GM12878 (cell line): Measurements from ENCODE around the gene CORO2B. TPM values are rescaled to one million over a fixed set of nuclear protein-coding genes. Genes with fewer than 3 reads are reported as not detected.

Experiments used
- ATAC-seq: fragments of 200-7000 bp; cut with Tn5 transposase; 3 replicates; pipeline ENCODE4 v1.9.1; 2020; ENCODE audit warnings: mild to moderate bottlenecking, moderate library complexity
- BruUV-seq: library from RNA; stranded (reverse); fragments of 400-500 nt; replicated peaks from 2 replicates; lab custom pipeline; 2021; lab: Mats Ljungman, UMichigan
- CTCF ChIA-PET: fragments of 300-600 bp; sonication (Branson Sonifier 250); formaldehyde crosslinking; extraction: SDS; loops from one replicate; lab custom pipeline; 2021; ENCODE audit warnings: inconsistent platforms; lab: Yijun Ruan, JAX
- POLR2A ChIA-PET: fragments of 350-600 bp; formaldehyde crosslinking; extraction: SDS; loops from one replicate; lab custom pipeline; 2021; ENCODE audit warnings: inconsistent platforms; lab: Charles Lee
- RAD21 ChIA-PET: fragments of 300-600 bp; sonication (Branson Sonifier 250); formaldehyde crosslinking; loops from one replicate; lab custom pipeline; 2023; ENCODE audit warnings: antibody characterized with exemption; ENCODE audit not compliant: unreplicated experiment; lab: Charles Lee
- SMC1A ChIA-PET: fragments of 300-600 bp; sonication (Branson Sonifier 250); formaldehyde crosslinking; loops from one replicate; lab custom pipeline; 2023; ENCODE audit not compliant: unreplicated experiment, uncharacterized antibody; lab: Charles Lee
- DNase-seq: peaks from one replicate; pipeline ENCODE4 v3.0.0-alpha.2; 2011; ENCODE audit warnings: low read depth, low spot score
- FAIRE-seq: peaks from 3 replicates; lab custom pipeline; 2011; peaks lifted over from hg19 to GRCh38; lab: Jason Lieb, UNC
- H2AFZ ChIP-seq: 2 replicates; pipeline ENCODE4 v1.6.0; 2011; ENCODE audit warnings: low read depth, low read length, control low read depth; ENCODE audit not compliant: control insufficient read depth
- H3K27ac ChIP-seq: 2 replicates; pipeline ENCODE4 v1.5.1; 2011; ENCODE audit warnings: control low read depth; ENCODE audit not compliant: control insufficient read depth, insufficient read depth
- H3K27me3 ChIP-seq, 2 experiments: replicated peaks in 1 of 2; 2 replicates each; pipeline versions ENCODE4 v1.6.0 to v1.6.1; 2011; ENCODE audit warnings: low read length in 1 of 2; ENCODE audit not compliant: control insufficient read depth in 2 of 2, insufficient read depth in 2 of 2
- H3K36me3 ChIP-seq, 2 experiments: 2 replicates each; pipeline ENCODE4 v1.5.1; 2011; ENCODE audit warnings: low read length in 1 of 2; ENCODE audit not compliant: control insufficient read depth in 2 of 2, insufficient read depth in 2 of 2
- H3K4me1 ChIP-seq: 2 replicates; pipeline ENCODE4 v1.6.1; 2011; ENCODE audit warnings: mild to moderate bottlenecking, low read length, moderate library complexity, mixed read lengths; ENCODE audit not compliant: control insufficient read depth, insufficient read depth
- H3K4me2 ChIP-seq: 2 replicates; pipeline ENCODE4 v1.6.0; 2011; ENCODE audit warnings: control low read depth; ENCODE audit not compliant: control insufficient read depth, insufficient read depth
- H3K4me3 ChIP-seq: fragments of 200-600 bp; sonication (generic); 2 replicates; pipeline ENCODE4 v1.5.1; 2016
- H3K79me2 ChIP-seq: 2 replicates; pipeline ENCODE4 v1.6.0; 2011; ENCODE audit warnings: low read length; ENCODE audit not compliant: control insufficient read depth, insufficient read depth
- H3K9ac ChIP-seq: 2 replicates; pipeline ENCODE4 v1.8.0; 2011; ENCODE audit warnings: low read length, control low read depth, mixed read lengths; ENCODE audit not compliant: control insufficient read depth, insufficient read depth
- H3K9me3 ChIP-seq: replicated peaks from 3 replicates; pipeline ENCODE4 v1.5.1; 2011; ENCODE audit warnings: mild to moderate bottlenecking, low read length; ENCODE audit not compliant: control insufficient read depth, insufficient read depth
- H4K20me1 ChIP-seq: 2 replicates; pipeline ENCODE4 v1.6.0; 2011; ENCODE audit not compliant: control insufficient read depth, insufficient read depth
- ATF3 ChIP-seq: IDR thresholded peaks from 2 replicates; pipeline ENCODE4 v1.6.1; 2011; ENCODE audit warnings: low read depth, mild to moderate bottlenecking, low read length, moderate library complexity, borderline replicate concordance; ENCODE audit errors: extremely low read depth
- BCL11A ChIP-seq: IDR thresholded peaks from 2 replicates; pipeline ENCODE4 v1.6.1; 2011; ENCODE audit warnings: low read depth, low read length
- BRCA1 ChIP-seq: IDR thresholded peaks from 2 replicates; pipeline ENCODE4 v1.6.1; 2011; ENCODE audit warnings: low read depth, low read length, improper control_type of control experiment
- CREB1 ChIP-seq: IDR thresholded peaks from 2 replicates; pipeline ENCODE4 v1.6.1; 2012; ENCODE audit warnings: low read depth, mild to moderate bottlenecking, inconsistent platforms
- E2F4 ChIP-seq: IDR thresholded peaks from 2 replicates; pipeline ENCODE4 v1.6.1; 2012; ENCODE audit warnings: low read depth, low read length, improper control_type of control experiment
- HDAC2 ChIP-seq: fragments of 200-600 bp; sonication (generic); IDR thresholded peaks from 2 replicates; pipeline ENCODE4 v1.6.1; 2017
- IRF3 ChIP-seq: fragments of 450-650 bp; IDR thresholded peaks from 2 replicates; pipeline ENCODE4 v1.6.1; 2014; ENCODE audit warnings: mild to moderate bottlenecking
- POLR2AphosphoS2 ChIP-seq: IDR thresholded peaks from 2 replicates; pipeline ENCODE4 v1.6.1; 2011; ENCODE audit warnings: low read depth, mild to moderate bottlenecking, low read length, improper control_type of control experiment, moderate library complexity
- PRDM15 ChIP-seq: fragments of 450-650 bp; formaldehyde crosslinking; IDR thresholded peaks from 2 replicates; pipeline ENCODE4 v1.4.0; 2020; ENCODE audit warnings: mild to moderate bottlenecking, moderate library complexity
- RAD21 ChIP-seq: IDR thresholded peaks from 2 replicates; pipeline ENCODE4 v1.6.1; 2011; ENCODE audit warnings: mild to moderate bottlenecking, low read depth, low read length, moderate library complexity; ENCODE audit not compliant: insufficient read depth
- RAD51 ChIP-seq: fragments of 450-650 bp; IDR thresholded peaks from 2 replicates; pipeline ENCODE4 v1.6.1; 2016; ENCODE audit warnings: moderate library complexity, mild to moderate bottlenecking, inconsistent platforms
- RBBP5 ChIP-seq: fragments of 200-600 bp; sonication (generic); conservative IDR thresholded peaks from 2 replicates; pipeline ENCODE4 v1.6.1; 2016
- RELA ChIP-seq: fragments of 450-650 bp; IDR thresholded peaks from 2 replicates; pipeline ENCODE4 v1.8.0; 2014; ENCODE audit warnings: borderline replicate concordance; ENCODE audit not compliant: partially characterized antibody
- USF1 ChIP-seq: IDR thresholded peaks from 2 replicates; pipeline ENCODE4 v1.6.1; 2011; ENCODE audit warnings: borderline replicate concordance, low read depth, mild to moderate bottlenecking, moderate library complexity, mixed read lengths, low read length; ENCODE audit not compliant: insufficient read depth; ENCODE audit errors: extremely low read length
- WGBS: methylation state at CpG from one replicate; pipeline ENCODE4 v1.1.6; 2016; ENCODE audit warnings: low lambda C conversion rate; ENCODE audit not compliant: insufficient replicate concordance, insufficient coverage; ENCODE audit errors: missing lambda C conversion rate; 5-methylcytosine and 5-hydroxymethylcytosine counted together
- in situ Hi-C: fragments of 300-500 bp; cut with MboI; formaldehyde crosslinking; loops from 9 replicates; pipeline ENCODE4 v1.14.3; 2018; ENCODE audit warnings: mixed read lengths
- intact Hi-C: fragments of 100-400 bp; cut with micrococcal nuclease; formaldehyde crosslinking; loops from one replicate; pipeline ENCODE4 v1.14.2; 2022; ENCODE audit not compliant: unreplicated experiment
- polyA plus RNA-seq, 11 experiments: library from polyadenylated mRNA; depleted of rRNA in 4 of 11; unstranded in 6 of 11; stranded (reverse) in 5 of 11; fragments of >200 nt; fragmentation: Nextera tagmentation in 4 of 11; fragmentation: Illumina TruSeq in 1 of 11; extraction: Ambion mirVana in 4 of 11; extraction: Trizol in 1 of 11; gene quantifications; 1 replicate in 1 of 11; 2 replicates in 10 of 11; pipeline versions ENCODE4 v1.2.1 to v1.2.3, GENCODE V29; 2011 to 2016; ENCODE audit warnings: inconsistent platforms in 2 of 11, missing spikeins in 2 of 11, low read depth in 1 of 11
- total RNA-seq, 4 experiments: library from RNA; depleted of rRNA in 3 of 4; stranded (reverse); fragments of >200 nt in 3 of 4; fragmentation: Illumina TruSeq in 1 of 4; extraction: Trizol in 1 of 4; gene quantifications; 2 replicates each; pipeline versions ENCODE4 v1.2.1 to v1.2.3, GENCODE V29; 2013 to 2021

CORO2B gene
- total and polyA plus RNA-seq, 10 of the 15 experiments (the other 5 are each of a cell fraction or from before 2014, with no cell fraction given) = 0.05 to 0.73 (median 0.13) TPM; not detected in 4

GRCh38 chr15:68654786-68655560 lies 76.2 kb downstream of the CORO2B start:
- Histone ChIP-seq H3K4me3 (no peak overlapping the region), H3K4me2 (no peak overlapping the region), H3K36me3 (no peaks in the 10 kb centered on the region), H3K79me2 (no peaks in the 10 kb centered on the region), H2AFZ (no peak overlapping the region), H3K4me1 (no peaks in the 10 kb centered on the region), H3K27ac (no peak overlapping the region), H3K27me3 (peaks cover 3% of the 10 kb centered on the region in 2 experiments), H3K9me3 (no peaks in the 10 kb centered on the region), H4K20me1 (no peaks in the 10 kb centered on the region), H3K9ac (no peak overlapping the region)
- ATAC-seq (no peak), FAIRE-seq (no peak), DNase-seq (no peak)
- WGBS = 7% methylated on average over 8 of the region's 8 CpGs
- no peak for TF ChIP-seq BRCA1
- TF ChIP-seq BCL11A = no peak
- no peak for TF ChIP-seq HDAC2
- no peak for TF ChIP-seq RBBP5
- TF ChIP-seq RAD21 = no peak
- TF ChIP-seq IRF3 = no peak
- TF ChIP-seq CREB1 = no peak
- TF ChIP-seq POLR2AphosphoS2 = no peak
- no peak for TF ChIP-seq USF1
- TF ChIP-seq PRDM15 (CRISPR knock-in tag) = no peak
- no peak for TF ChIP-seq ATF3
- TF ChIP-seq E2F4 = no peak
- TF ChIP-seq RELA = no peak
- no peak for TF ChIP-seq RAD51
- CTCF ChIA-PET = interaction anchor here (0.6 to 5.1 kb wide), 2 partner anchors 20 to 95 kb away, joined by 3 to 33 read pairs; no protein-coding TSS in a partner anchor
- in situ Hi-C loops (no loop called here), intact Hi-C loops (no loop called here)
- SMC1A ChIA-PET = no interaction called here
- POLR2A ChIA-PET = interaction anchor here (0.5 kb wide), 1 partner anchor 25 kb away, joined by 4 read pairs; no protein-coding TSS in a partner anchor
- BruUV-seq = no TSS peak
- RAD21 ChIA-PET = no interaction called here
